K562 (cell line): ENCODE data around the gene USP10. TPM values are rescaled to one million over a fixed set of nuclear protein-coding genes. Genes with fewer than 3 reads are reported as not detected.

Source experiments
- ATAC-seq: fragments of 200-7000 bp; cut with Tn5 transposase; 3 replicates; pipeline ENCODE4 v1.9.1; 2020; ENCODE audit warnings: moderate library complexity
- BruUV-seq: library from RNA; stranded (reverse); fragments of 400-500 nt; replicated peaks from 2 replicates; lab custom pipeline; 2021; lab: Mats Ljungman, UMichigan
- CTCF ChIA-PET: fragments of 300-600 bp; formaldehyde crosslinking; extraction: SDS; loops from one replicate; lab custom pipeline; 2021; ENCODE audit warnings: low intra/inter-chr PET ratio; lab: Yijun Ruan, JAX
- POLR2A ChIA-PET: fragments of 300-600, 350-650 bp; sonication (Branson Sonifier 250); formaldehyde crosslinking; extraction: SDS; loops from one replicate; lab custom pipeline; 2021; ENCODE audit warnings: antibody characterized with exemption, inconsistent platforms; lab: Yijun Ruan, JAX
- DNase-seq, 4 experiments: peaks; one replicate each; pipeline versions ENCODE4 v3.0.0 to v3.0.0-alpha.2; 2011 to 2018; ENCODE audit warnings: low spot score in 3 of 4, mixed read lengths in 3 of 4; ENCODE audit errors: extremely low read depth in 1 of 4
- FAIRE-seq: peaks from 2 replicates; lab custom pipeline; 2011; peaks lifted over from hg19 to GRCh38; lab: Jason Lieb, UNC
- H2AFZ ChIP-seq: 2 replicates; pipeline ENCODE4 v1.6.0; 2011; ENCODE audit warnings: low read depth, low read length, control low read depth, inconsistent platforms
- H3K27ac ChIP-seq: fragments of 200-600 bp; 3 replicates; pipeline ENCODE4 v1.8.0; 2011; ENCODE audit warnings: low read depth, mild to moderate bottlenecking, control low read depth, inconsistent platforms, low read length, moderate library complexity, mixed read lengths; ENCODE audit errors: extremely low read depth
- H3K27me3 ChIP-seq, 2 experiments: fragments of 300-600 bp in 1 of 2; 2 replicates in 1 of 2; 3 replicates in 1 of 2; pipeline versions ENCODE4 v1.6.0 to v1.8.0; 2011; ENCODE audit warnings: inconsistent platforms in 2 of 2, low read length in 2 of 2, mild to moderate bottlenecking in 1 of 2, mixed read lengths in 1 of 2, moderate library complexity in 1 of 2; ENCODE audit not compliant: control insufficient read depth in 2 of 2, insufficient read depth in 2 of 2
- H3K36me3 ChIP-seq: fragments of 300-600 bp; 3 replicates; pipeline ENCODE4 v1.8.0; 2011; ENCODE audit warnings: mild to moderate bottlenecking, low read length, inconsistent platforms; ENCODE audit not compliant: control insufficient read depth, insufficient read depth
- H3K4me1 ChIP-seq, 2 experiments: fragments of 200-600 bp in 1 of 2; replicated peaks in 1 of 2; 2 replicates in 1 of 2; 3 replicates in 1 of 2; pipeline versions ENCODE4 v1.5.1 to v1.8.0; 2011; ENCODE audit warnings: inconsistent platforms in 2 of 2, low read length in 2 of 2, mild to moderate bottlenecking in 1 of 2, mixed read lengths in 1 of 2, moderate library complexity in 1 of 2; ENCODE audit not compliant: control insufficient read depth in 2 of 2, insufficient read depth in 2 of 2
- H3K4me2 ChIP-seq: 2 replicates; pipeline ENCODE4 v1.6.1; 2011; ENCODE audit warnings: low read length, control low read depth, inconsistent platforms, mixed read lengths; ENCODE audit not compliant: insufficient read depth
- H3K4me3 ChIP-seq: fragments of 200-600 bp; sonication (generic), shearing (Covaris generic); 2 replicates; pipeline ENCODE4 v1.5.1; 2016; ENCODE audit warnings: control low read depth, inconsistent platforms
- H3K79me2 ChIP-seq: fragments of 200-600 bp; 3 replicates; pipeline ENCODE4 v1.8.0; 2011; ENCODE audit warnings: low read length, inconsistent platforms; ENCODE audit not compliant: control insufficient read depth, insufficient read depth
- H3K9ac ChIP-seq, 2 experiments: 2 replicates each; pipeline versions ENCODE4 v1.6.0 to v1.6.1; 2011; ENCODE audit warnings: low read depth in 2 of 2, low read length in 2 of 2, control low read depth in 1 of 2, inconsistent platforms in 1 of 2, mild to moderate bottlenecking in 1 of 2, mixed read lengths in 1 of 2; ENCODE audit not compliant: insufficient read depth in 1 of 2
- H3K9me1 ChIP-seq: one replicate; pipeline ENCODE4 v1.6.0; 2011; ENCODE audit warnings: inconsistent platforms, mild to moderate bottlenecking, low read length, moderate library complexity; ENCODE audit not compliant: control insufficient read depth, insufficient read depth
- H3K9me3 ChIP-seq: replicated peaks from 2 replicates; pipeline ENCODE4 v1.5.1; 2011; ENCODE audit warnings: low read depth, low read length, inconsistent platforms; ENCODE audit not compliant: control insufficient read depth, insufficient read depth
- H4K20me1 ChIP-seq: replicated peaks from 2 replicates; pipeline ENCODE4 v1.6.1; 2011; ENCODE audit warnings: low read length, inconsistent platforms, mixed read lengths; ENCODE audit not compliant: control insufficient read depth, insufficient read depth
- ATF7 ChIP-seq: fragments of 450-650 bp; IDR thresholded peaks from 2 replicates; pipeline ENCODE4 v1.7.1; 2014; ENCODE audit warnings: mild to moderate bottlenecking, moderate library complexity
- BCOR ChIP-seq: fragments of 450-650 bp; IDR thresholded peaks from 2 replicates; pipeline ENCODE4 v1.6.1; 2016
- HMG20B ChIP-seq: fragments of 250-450 bp; sonication (Bioruptor Pico); IDR thresholded peaks from 2 replicates; pipeline ENCODE4 v1.5.0; 2021; ENCODE audit warnings: mild to moderate bottlenecking
- HNRNPUL1 ChIP-seq: fragments of 200-400 bp; formaldehyde crosslinking; IDR thresholded peaks from 2 replicates; pipeline ENCODE4 v1.6.1; 2017; ENCODE audit warnings: low read length
- MEF2A ChIP-seq: IDR thresholded peaks from 2 replicates; pipeline ENCODE4 v1.6.1; 2011; ENCODE audit warnings: low read depth, mild to moderate bottlenecking, low read length, moderate library complexity; ENCODE audit not compliant: control insufficient read depth
- MIER1 ChIP-seq: fragments of 450-650 bp; IDR thresholded peaks from 2 replicates; pipeline ENCODE4 v1.6.1; 2016; ENCODE audit warnings: antibody characterized with exemption, mild to moderate bottlenecking, low read depth
- PKNOX1 ChIP-seq: fragments of 450-650 bp; IDR thresholded peaks from 2 replicates; pipeline ENCODE4 v1.6.1; 2016
- SPI1 ChIP-seq: IDR thresholded peaks from 2 replicates; pipeline ENCODE4 v1.6.1; 2011; ENCODE audit warnings: low read depth, low read length, control low read depth, borderline replicate concordance
- ZBTB26 ChIP-seq: fragments of 450-650 bp; formaldehyde crosslinking; IDR thresholded peaks from 2 replicates; pipeline ENCODE4 v1.4.0; 2022; ENCODE audit warnings: missing genetic modification characterization
- ZNF311 ChIP-seq: fragments of 250-450 bp; sonication (Bioruptor Pico); IDR thresholded peaks from 2 replicates; pipeline ENCODE4 v1.4.0; 2020; ENCODE audit warnings: mild to moderate bottlenecking, moderate library complexity
- ZNF444 ChIP-seq: fragments of 250-450 bp; sonication (Bioruptor Pico); IDR thresholded peaks from 2 replicates; pipeline ENCODE4 v1.4.0; 2020; ENCODE audit warnings: mild to moderate bottlenecking, moderate library complexity
- ZNF445 ChIP-seq: fragments of 250-450 bp; sonication (Bioruptor Pico); IDR thresholded peaks from 2 replicates; pipeline ENCODE4 v1.4.0; 2020; ENCODE audit warnings: low read depth, mild to moderate bottlenecking, moderate library complexity
- ZNF589 ChIP-seq: fragments of 200-800 bp; sonication (Bioruptor generic); IDR thresholded peaks from 2 replicates; pipeline ENCODE4 v1.6.1; 2016; ENCODE audit warnings: low read depth, missing genetic modification characterization, missing compliant biosample characterization
- WGBS: fragments of 100-300 bp; shearing (Covaris generic); methylation state at CpG from one replicate; pipeline ENCODE4 v1.1.6; 2016; ENCODE audit warnings: low coverage, mixed read lengths; ENCODE audit not compliant: insufficient coverage; ENCODE audit errors: missing lambda C conversion rate; 5-methylcytosine and 5-hydroxymethylcytosine counted together
- in situ Hi-C: fragments of 300-500 bp; cut with MboI; formaldehyde crosslinking; loops from 4 replicates; pipeline ENCODE4 v1.15.0; 2018; ENCODE audit warnings: inconsistent platforms, mixed read lengths
- intact Hi-C: fragments of 100-400 bp; cut with micrococcal nuclease; formaldehyde crosslinking; loops from 2 replicates; pipeline ENCODE4 v1.14.2; 2022
- polyA plus RNA-seq, 8 experiments: library from polyadenylated mRNA; depleted of rRNA in 4 of 8; stranded (reverse) in 5 of 8; unstranded in 3 of 8; fragments of >200 nt; fragmentation: Nextera tagmentation in 2 of 8; fragmentation: Illumina TruSeq in 1 of 8; extraction: Ambion mirVana in 2 of 8; extraction: Trizol in 1 of 8; gene quantifications; 2 replicates each; pipeline versions ENCODE4 v1.2.1 to v1.2.3, GENCODE V29; 2011 to 2014; ENCODE audit warnings: inconsistent platforms in 1 of 8, missing spikeins in 1 of 8
- total RNA-seq, 7 experiments: library from RNA; depleted of rRNA in 6 of 7; stranded (reverse); fragments of >200 nt in 6 of 7; fragmentation: Illumina TruSeq in 2 of 7; extraction: Trizol in 2 of 7; gene quantifications; 2 replicates each; pipeline versions ENCODE4 v1.2.1 to v1.2.3, GENCODE V29; 2011 to 2021; ENCODE audit warnings: low replicate concordance in 1 of 7
- TF ChIP-seq, protein P1 (sequence below): sonication (generic); formaldehyde crosslinking; IDR thresholded peaks from 2 replicates; pipeline ENCODE4 v1.8.0; 2022; ENCODE audit warnings: missing genetic modification reagents, mild to moderate bottlenecking, moderate library complexity, borderline replicate concordance
- TF ChIP-seq, protein P2 (sequence below): fragments of 450-650 bp; IDR thresholded peaks from 2 replicates; pipeline ENCODE4 v1.6.1; 2016; ENCODE audit warnings: low read depth, mild to moderate bottlenecking, moderate library complexity

The USP10 gene
- total and polyA plus RNA-seq, 9 of the 15 experiments (the other 6 are each of a cell fraction or from before 2014, with no cell fraction given) = 61.7 to 197 (median 116) TPM

DNA sequence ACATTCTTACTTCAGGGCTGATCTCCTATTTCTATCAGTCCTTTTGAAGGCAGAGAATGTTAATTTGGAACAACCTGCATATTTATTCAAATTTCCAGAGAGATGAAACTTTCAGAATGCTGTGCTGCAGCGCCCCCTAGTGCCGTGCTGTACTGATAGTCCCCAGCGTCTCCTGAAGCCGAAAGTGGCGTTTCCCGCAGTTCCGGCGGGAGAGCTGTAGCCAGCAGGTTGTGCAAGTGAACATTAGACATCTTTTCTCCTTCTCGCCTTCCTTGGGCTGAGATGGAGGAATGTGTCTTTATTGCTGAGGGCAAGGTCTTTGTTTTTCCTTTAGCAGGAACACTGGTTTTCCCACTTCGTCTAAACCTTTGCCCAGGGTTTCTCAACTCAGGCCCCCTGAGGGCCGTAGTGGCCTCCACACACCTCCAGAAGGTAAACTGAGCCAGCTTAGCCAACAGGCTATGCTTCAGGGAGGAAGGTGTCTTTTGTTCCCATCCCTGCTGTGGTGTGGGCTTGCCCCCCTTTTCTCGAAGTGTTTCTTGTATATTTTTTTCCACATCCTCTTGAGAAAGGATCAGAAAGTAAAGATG is 26.4 kb downstream of the USP10 start (continued):
- TF ChIP-seq, protein P1, sequence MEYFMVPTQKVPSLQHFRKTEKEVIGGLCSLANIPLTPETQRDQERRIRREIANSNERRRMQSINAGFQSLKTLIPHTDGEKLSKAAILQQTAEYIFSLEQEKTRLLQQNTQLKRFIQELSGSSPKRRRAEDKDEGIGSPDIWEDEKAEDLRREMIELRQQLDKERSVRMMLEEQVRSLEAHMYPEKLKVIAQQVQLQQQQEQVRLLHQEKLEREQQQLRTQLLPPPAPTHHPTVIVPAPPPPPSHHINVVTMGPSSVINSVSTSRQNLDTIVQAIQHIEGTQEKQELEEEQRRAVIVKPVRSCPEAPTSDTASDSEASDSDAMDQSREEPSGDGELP = peak; percentile 59; the same call in 1 of the 2 replicates
- no peak for TF ChIP-seq MEF2A

GRCh38 chr16:84726669-84727467 is 27.1 kb downstream of the USP10 start:
- CTCF ChIA-PET = interaction anchor here (1.2 to 5.9 kb wide), 4 partner anchors 9 to 215 kb away, joined by 4 to 58 read pairs (median 34); no protein-coding TSS in a partner anchor
- DNase-seq = no peak
- peaks cover 8% of the 10 kb centered on the region; the same call in 2 of the 3 replicates for H3K36me3 ChIP-seq
- no peaks in the 10 kb centered on the region for H3K27me3 ChIP-seq
- H3K9me1 ChIP-seq = no peaks in the 10 kb centered on the region
- POLR2A ChIA-PET = interaction anchor here (0.8 to 5.0 kb wide), 8 partner anchors 10 to 108 kb away, joined by 3 to 68 read pairs (median 4); no protein-coding TSS in a partner anchor
- peaks cover 34% of the 10 kb centered on the region for H4K20me1 ChIP-seq
- H2AFZ ChIP-seq = no peak overlapping the region
- peak overlapping the region; percentile 50; the same call in 1 of the 2 replicates for H3K4me2 ChIP-seq
- peaks cover 99% of the 10 kb centered on the region for H3K79me2 ChIP-seq
- 50% methylated on average over 14 of the region's 14 CpGs for WGBS
- no peak overlapping the region; the same call in 2 of the 3 replicates for H3K27ac ChIP-seq
- no peak for ATAC-seq
- FAIRE-seq = no peak
- in situ Hi-C loops = loop anchor here (5.0 kb wide), 2 partner anchors 105 to 215 kb away; no protein-coding TSS in a partner anchor
- intact Hi-C loops = loop anchor here (1.0 to 2.0 kb wide), 4 partner anchors 26 to 216 kb away; no protein-coding TSS in a partner anchor
- H3K4me1 ChIP-seq = peaks cover 15 to 62% of the 10 kb centered on the region in 2 experiments
- no TSS peak for BruUV-seq
- H3K9ac ChIP-seq = peak overlapping the region in 1 of 2 experiments; percentile 12; a peak in 1 of 4 replicates
- no peaks in the 10 kb centered on the region for H3K9me3 ChIP-seq
- H3K4me3 ChIP-seq = no peak overlapping the region
- TF ChIP-seq ATF7 (no peak), ZNF445 (CRISPR knock-in tag) (no peak), ZNF311 (no peak), ZBTB26 (CRISPR knock-in tag) (no peak), MIER1 (no peak), SPI1 (peak; percentile 68; the same call in 1 of the 2 replicates), ZNF589 (no peak), HNRNPUL1 (0 out of 2 replicates have a peak, but pooled peaks have one; percentile 5), BCOR (no peak), PKNOX1 (0 out of 2 replicates have a peak, but pooled peaks have one; percentile 28), ZNF444 (CRISPR knock-in tag) (no peak), HMG20B (no peak)
- TF ChIP-seq, protein P2, sequence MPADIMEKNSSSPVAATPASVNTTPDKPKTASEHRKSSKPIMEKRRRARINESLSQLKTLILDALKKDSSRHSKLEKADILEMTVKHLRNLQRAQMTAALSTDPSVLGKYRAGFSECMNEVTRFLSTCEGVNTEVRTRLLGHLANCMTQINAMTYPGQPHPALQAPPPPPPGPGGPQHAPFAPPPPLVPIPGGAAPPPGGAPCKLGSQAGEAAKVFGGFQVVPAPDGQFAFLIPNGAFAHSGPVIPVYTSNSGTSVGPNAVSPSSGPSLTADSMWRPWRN = no peak
